GM19455 (cell line): Measurements from ENCODE around the gene ZNF765.
"Not testable (repeated sequence)": the region's sequence is repeated elsewhere in the genome, so short reads cannot be mapped to it uniquely, and the experiment has no call there.

Experiments used
- ATAC-seq: cut with Tn5 transposase; IDR thresholded peaks from one replicate; pipeline ENCODE4 v1.9.1; 2021; ENCODE audit not compliant: unreplicated experiment

ZNF765 gene

DNA sequence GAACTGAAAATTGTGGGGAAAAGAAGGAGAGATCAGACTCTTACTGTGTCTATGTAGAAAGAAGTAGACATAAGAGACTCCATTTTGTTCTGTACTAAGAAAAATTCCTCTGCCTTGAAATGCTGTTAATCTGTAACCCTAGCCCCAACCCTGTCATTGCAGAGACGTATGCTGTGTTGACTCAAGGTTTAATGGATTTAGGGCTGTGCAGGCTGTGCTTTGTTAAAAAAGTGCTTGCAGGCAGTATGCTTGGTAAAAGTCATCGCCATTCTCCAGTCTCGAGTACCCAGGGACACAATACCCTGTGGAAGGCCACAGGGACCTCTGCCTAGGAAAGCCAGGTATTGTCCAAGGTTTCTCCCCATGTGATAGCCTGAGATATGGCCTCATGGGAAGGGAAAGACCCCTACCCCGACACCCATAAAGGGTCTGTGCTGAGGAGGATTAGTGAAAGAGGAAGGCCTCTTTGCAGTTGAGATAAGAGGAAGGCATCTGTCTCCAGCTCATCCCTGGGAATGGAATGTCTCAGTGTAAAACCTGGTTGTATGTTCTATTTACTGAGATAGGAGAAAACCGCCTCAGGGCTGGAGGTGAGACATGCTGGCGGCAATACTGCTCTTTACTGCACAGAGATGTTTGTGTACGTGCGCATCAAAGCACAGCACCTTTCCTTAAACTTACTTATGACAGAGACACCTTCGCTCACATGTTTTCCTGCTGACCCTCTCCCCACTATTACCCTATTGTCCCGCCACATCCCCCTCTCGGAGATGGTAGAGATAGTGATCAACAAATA lies 25.8 kb downstream of the ZNF765 start:
- not testable (repeated sequence) for ATAC-seq

- ATAC-seq: no peak
Observed at GRCh38 chr19:53422551-53422950, 27.6 kb downstream of the ZNF765 start.

- ATAC-seq: not testable (repeated sequence)
Observed at GRCh38 chr19:53423074-53423473, 28.1 kb downstream of the ZNF765 start.

- ATAC-seq: not testable (repeated sequence)
Observed at GRCh38 chr19:53423680-53424079, 28.7 kb downstream of the ZNF765 start.

GRCh38 chr19:53424968-53425597 lies 30.1 kb downstream of the ZNF765 start:
- no peak for ATAC-seq

DNA sequence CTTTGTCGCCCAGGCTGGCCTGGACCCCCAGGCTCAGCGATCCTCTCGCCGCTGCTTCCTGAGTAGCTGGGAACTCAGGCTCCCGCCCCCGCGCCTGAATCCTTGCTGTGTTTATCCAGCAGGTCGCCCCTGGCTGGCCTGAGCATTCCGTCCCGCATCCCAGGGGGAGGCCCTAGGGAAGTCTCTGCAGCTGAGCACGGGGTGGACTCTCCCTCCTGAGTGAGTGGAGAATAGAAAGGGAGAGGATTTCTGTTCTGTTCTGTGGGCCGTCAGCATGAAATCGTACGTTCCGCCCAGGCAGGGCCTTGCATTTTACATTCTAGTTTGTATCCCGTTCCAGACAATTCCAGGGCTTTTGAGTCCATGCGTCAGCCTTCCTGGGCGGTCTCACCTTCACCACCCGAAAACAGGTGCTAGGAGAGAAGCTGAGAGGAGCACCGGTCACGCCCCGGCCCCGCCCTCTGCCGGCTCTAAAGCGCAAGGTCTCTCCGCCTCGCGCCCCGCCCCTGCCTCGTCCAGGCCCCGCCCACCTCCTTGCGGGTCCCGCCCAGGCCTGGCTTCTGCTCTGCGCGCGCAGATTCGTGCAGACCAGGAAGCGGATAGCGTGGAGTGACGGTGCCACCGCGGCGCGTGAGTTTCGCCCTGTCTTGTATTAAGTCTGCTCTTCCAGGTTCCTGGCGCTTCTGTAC lies 36.6 kb downstream of the ZNF765 start, which contains the start of gene ZNF761:
Gene ZNF761 (plus strand): TSS at position 586 of the 689 bp plus-strand sequence. CDS start 15,285 bp downstream, outside the sequence.
- peak; percentile 95 for ATAC-seq

DNA sequence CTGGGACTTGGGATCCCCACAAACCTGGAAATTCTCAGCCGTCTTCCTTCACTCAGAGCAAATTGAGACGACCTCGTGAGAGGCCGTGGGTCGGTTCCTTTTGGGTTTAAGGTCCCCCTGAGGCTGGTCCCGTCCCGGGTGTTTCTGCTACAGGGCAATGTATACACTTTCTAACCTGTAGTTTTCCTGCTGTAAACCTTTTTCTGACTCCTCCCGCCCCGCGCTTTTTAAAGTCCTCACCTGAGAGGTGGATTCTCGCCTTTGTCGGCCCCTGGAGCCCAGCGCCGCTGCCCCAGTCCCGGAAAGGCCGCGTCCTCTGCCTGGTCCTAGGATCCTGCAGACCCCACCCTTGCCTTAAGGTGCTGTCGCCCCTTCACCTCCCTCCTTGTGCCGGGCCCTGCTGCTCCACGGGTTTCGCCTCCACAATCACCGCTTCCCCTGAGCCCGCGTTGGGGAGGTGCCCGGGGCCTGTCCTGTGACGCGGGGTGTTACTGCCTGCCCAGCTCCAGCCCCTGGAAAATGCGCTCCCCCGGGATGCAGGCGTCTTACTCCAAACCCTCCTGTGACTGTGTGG lies 37.2 kb downstream of the ZNF765 start:
- ATAC-seq: peak; percentile 10

- ATAC-seq: not testable (repeated sequence)
Observed at GRCh38 chr19:53443809-53444208, 48.9 kb downstream of the ZNF765 start.

- not testable (repeated sequence) for ATAC-seq
Observed at GRCh38 chr19:53447196-53447595, 52.2 kb downstream of the ZNF765 start.

DNA sequence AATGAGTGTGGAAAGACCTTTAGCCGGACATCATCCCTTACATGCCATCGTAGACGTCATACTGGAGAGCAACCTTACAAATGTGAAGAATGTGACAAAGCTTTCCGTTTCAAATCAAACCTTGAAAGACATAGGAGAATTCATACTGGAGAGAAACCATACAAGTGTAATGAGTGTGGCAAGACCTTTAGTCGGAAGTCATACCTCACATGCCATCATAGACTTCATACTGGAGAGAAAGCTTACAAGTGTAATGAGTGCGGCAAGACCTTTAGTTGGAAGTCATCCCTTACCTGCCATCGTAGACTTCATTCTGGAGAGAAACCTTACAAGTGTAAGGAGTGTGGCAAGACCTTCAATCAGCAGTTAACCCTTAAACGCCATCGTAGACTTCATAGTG lies 60.9 kb downstream of the ZNF765 start:
- ATAC-seq: no peak

DNA sequence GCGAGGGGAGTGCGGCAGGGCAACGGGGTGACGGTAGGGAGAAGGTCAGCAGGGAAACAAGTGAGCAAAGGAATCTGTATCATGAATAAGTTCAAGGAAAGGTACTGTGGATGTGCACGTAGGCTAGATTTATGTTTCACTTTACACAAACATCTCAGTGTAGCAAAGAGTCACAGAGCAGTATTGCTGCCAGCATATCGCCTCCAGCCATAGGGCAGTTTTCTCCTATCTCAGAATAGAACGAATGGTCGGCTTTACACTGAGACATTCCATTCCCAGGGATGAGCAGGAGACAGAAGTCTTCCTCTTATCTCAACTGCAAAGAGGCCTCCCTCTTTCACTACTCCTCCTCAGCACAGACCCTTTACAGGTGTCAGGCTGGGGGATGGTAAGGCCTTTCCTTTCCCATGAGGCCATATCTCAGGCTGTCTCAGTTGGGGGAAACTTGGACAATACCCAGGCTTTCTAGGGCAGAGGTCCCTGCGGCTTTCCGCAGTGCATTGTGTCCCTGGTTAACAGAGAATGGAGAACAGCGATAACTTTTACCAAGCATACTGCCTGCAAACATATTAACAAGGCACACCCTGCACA lies 65.3 kb downstream of the ZNF765 start:
- ATAC-seq: not testable (repeated sequence)

- no peak for ATAC-seq
Observed at GRCh38 chr19:53461866-53462265, 66.9 kb downstream of the ZNF765 start.

DNA sequence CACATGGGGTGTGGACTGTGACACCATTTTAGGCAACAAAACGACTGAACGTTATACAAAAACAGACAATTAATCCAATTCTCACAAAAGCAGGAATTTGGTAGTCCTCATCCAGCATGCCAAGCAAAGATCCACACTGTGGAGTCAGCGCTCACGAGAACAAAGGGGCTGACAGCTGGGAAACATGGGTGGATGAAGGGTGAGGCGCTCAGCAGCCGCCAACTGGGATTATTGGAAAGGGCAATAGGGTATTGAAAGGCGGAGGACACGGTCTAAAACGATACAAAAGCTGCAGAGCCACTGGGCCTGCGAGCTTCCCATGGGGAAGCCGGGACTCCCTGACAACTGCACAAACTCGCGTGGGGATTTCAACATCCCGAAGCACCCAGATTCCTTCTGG lies 67.9 kb downstream of the ZNF765 start:
- no peak for ATAC-seq

- ATAC-seq: no peak
Observed at GRCh38 chr19:53463263-53463662, 68.3 kb downstream of the ZNF765 start.

GRCh38 chr19:53466726-53467484 lies 72.0 kb downstream of the ZNF765 start:
- ATAC-seq: no peak

- no peak for ATAC-seq
Observed at GRCh38 chr19:53467485-53468262, 72.7 kb downstream of the ZNF765 start, which contains the start of gene ZNF813. TSS of gene ZNF813 (plus strand) at chr19:53467733. CDS start at chr19:53483823, 16,090 bp downstream.

- not testable (repeated sequence) for ATAC-seq
Observed at GRCh38 chr19:53468628-53469027, 73.7 kb downstream of the ZNF765 start.

DNA sequence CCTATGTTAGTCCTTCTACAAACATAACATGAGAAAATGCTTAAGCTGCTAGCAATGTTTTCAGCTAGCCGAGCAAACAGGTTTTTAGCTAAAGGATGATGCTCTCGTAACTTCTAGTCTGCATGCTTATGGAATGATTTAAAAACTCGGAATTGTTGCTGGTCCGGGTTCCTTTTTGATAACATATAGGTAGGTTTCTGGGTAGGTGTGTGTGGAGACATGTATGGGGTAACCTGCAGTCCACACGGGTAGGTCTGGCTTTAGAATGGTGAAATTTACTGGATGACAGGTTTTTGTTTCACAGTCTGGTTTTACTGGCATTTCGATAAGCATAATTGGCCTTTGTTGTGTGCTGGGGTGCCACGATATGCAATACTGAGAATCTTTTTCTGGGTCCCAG lies 77.0 kb downstream of the ZNF765 start:
- ATAC-seq: no peak

DNA sequence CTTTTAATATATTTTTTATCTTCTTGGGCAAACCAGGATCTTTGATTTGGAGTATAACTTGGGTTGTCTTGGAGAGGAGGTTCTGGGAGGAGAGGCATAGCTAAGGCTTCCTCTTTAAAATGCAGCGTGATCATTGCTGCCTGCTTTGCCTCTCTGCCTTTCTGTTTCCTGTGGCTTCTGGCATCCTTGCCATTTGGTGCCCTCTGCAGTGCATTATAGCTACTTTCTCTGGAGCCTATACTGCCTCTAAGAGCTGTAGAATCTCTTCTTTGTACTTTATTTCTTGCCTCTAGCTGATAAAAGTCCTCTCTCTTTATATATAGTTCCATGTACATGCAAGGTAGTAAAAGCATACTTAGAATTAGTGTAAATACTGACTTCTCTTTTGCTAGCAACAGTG lies 79.9 kb downstream of the ZNF765 start:
- ATAC-seq: not testable (repeated sequence)
